GM12878 (cell line): ENCODE data around the gene NR2F2. TPM values are rescaled to one million over a fixed set of nuclear protein-coding genes. Genes with fewer than 3 reads are reported as not detected.
A peak's percentile ranks its signal among the peaks of the same experiment; 100 is the strongest.

Source experiments
- ATF2 ChIP-seq: IDR thresholded peaks from 2 replicates; pipeline ENCODE4 v1.6.1; 2012; ENCODE audit warnings: low read length, inconsistent platforms
- BRCA1 ChIP-seq: IDR thresholded peaks from 2 replicates; pipeline ENCODE4 v1.6.1; 2011; ENCODE audit warnings: low read depth, low read length, improper control_type of control experiment
- CBFB ChIP-seq: IDR thresholded peaks from 2 replicates; pipeline ENCODE4 v1.6.1; 2016; ENCODE audit warnings: antibody characterized with exemption, low read depth
- CBX5 ChIP-seq: sonication (generic); IDR thresholded peaks from 2 replicates; pipeline ENCODE4 v1.6.1; 2016; ENCODE audit warnings: low read depth, moderate library complexity, mild to moderate bottlenecking, inconsistent platforms
- CHD2 ChIP-seq: IDR thresholded peaks from 2 replicates; pipeline ENCODE4 v1.6.1; 2011; ENCODE audit warnings: low read depth, low read length, improper control_type of control experiment, borderline replicate concordance
- IKZF2 ChIP-seq, 2 experiments: fragments of 450-650 bp; IDR thresholded peaks; 2 replicates each; pipeline ENCODE4 v1.6.1; 2017; ENCODE audit warnings: mild to moderate bottlenecking in 2 of 2, moderate library complexity in 2 of 2
- KLF5 ChIP-seq: fragments of 450-650 bp; IDR thresholded peaks from 2 replicates; pipeline ENCODE4 v1.6.1; 2014; ENCODE audit warnings: mild to moderate bottlenecking; ENCODE audit not compliant: partially characterized antibody
- NFIC ChIP-seq: IDR thresholded peaks from 2 replicates; pipeline ENCODE4 v1.6.1; 2012; ENCODE audit warnings: low read depth, mild to moderate bottlenecking, inconsistent platforms, low read length, moderate library complexity
- NFXL1 ChIP-seq: fragments of 450-650 bp; IDR thresholded peaks from 2 replicates; pipeline ENCODE4 v1.6.1; 2017; ENCODE audit warnings: antibody characterized with exemption, mild to moderate bottlenecking, borderline replicate concordance
- SIN3A ChIP-seq: IDR thresholded peaks from 2 replicates; pipeline ENCODE4 v1.6.1; 2012; ENCODE audit warnings: low read depth, low read length, improper control_type of control experiment
- SMAD5 ChIP-seq: IDR thresholded peaks from 2 replicates; pipeline ENCODE4 v1.6.1; 2016; ENCODE audit warnings: antibody characterized with exemption, low read depth
- ZBED1 ChIP-seq: IDR thresholded peaks from 2 replicates; pipeline ENCODE4 v1.6.1; 2016; ENCODE audit warnings: borderline replicate concordance
- ZBTB40 ChIP-seq: fragments of 450-650 bp; IDR thresholded peaks from 2 replicates; pipeline ENCODE4 v1.6.1; 2016; ENCODE audit warnings: mild to moderate bottlenecking, moderate library complexity, borderline replicate concordance
- ZNF622 ChIP-seq: fragments of 450-650 bp; IDR thresholded peaks from 2 replicates; pipeline ENCODE4 v1.6.1; 2017; ENCODE audit warnings: mild to moderate bottlenecking, inconsistent platforms
- polyA plus RNA-seq, 11 experiments: library from polyadenylated mRNA; depleted of rRNA in 4 of 11; unstranded in 6 of 11; stranded (reverse) in 5 of 11; fragments of >200 nt; fragmentation: Nextera tagmentation in 4 of 11; fragmentation: Illumina TruSeq in 1 of 11; extraction: Ambion mirVana in 4 of 11; extraction: Trizol in 1 of 11; gene quantifications; 1 replicate in 1 of 11; 2 replicates in 10 of 11; pipeline versions ENCODE4 v1.2.1 to v1.2.3, GENCODE V29; 2011 to 2016; ENCODE audit warnings: inconsistent platforms in 2 of 11, missing spikeins in 2 of 11, low read depth in 1 of 11
- total RNA-seq, 4 experiments: library from RNA; depleted of rRNA in 3 of 4; stranded (reverse); fragments of >200 nt in 3 of 4; fragmentation: Illumina TruSeq in 1 of 4; extraction: Trizol in 1 of 4; gene quantifications; 2 replicates each; pipeline versions ENCODE4 v1.2.1 to v1.2.3, GENCODE V29; 2013 to 2021
- TF ChIP-seq, protein P1 (sequence below): fragments of 450-650 bp; IDR thresholded peaks from 2 replicates; pipeline ENCODE4 v1.6.1; 2017; ENCODE audit warnings: mild to moderate bottlenecking, moderate library complexity
- TF ChIP-seq, protein P2 (sequence below): fragments of 450-650 bp; IDR thresholded peaks from 2 replicates; pipeline ENCODE4 v1.6.1; 2016; ENCODE audit warnings: mild to moderate bottlenecking
- TF ChIP-seq, protein P3 (sequence below): IDR thresholded peaks from 2 replicates; pipeline ENCODE4 v1.6.1; 2012; ENCODE audit warnings: low read depth, low read length, improper control_type of control experiment

NR2F2 gene
- total and polyA plus RNA-seq, 10 of the 15 experiments (the other 5 are each of a cell fraction or from before 2014, with no cell fraction given) = 1.1 to 10.1 (median 3.2) TPM

- TF ChIP-seq ZBTB40 = peak; percentile 35; the same call in 1 of the 2 replicates
- TF ChIP-seq CBX5 = no peak
- TF ChIP-seq CBFB = no peak
- TF ChIP-seq, protein P1, sequence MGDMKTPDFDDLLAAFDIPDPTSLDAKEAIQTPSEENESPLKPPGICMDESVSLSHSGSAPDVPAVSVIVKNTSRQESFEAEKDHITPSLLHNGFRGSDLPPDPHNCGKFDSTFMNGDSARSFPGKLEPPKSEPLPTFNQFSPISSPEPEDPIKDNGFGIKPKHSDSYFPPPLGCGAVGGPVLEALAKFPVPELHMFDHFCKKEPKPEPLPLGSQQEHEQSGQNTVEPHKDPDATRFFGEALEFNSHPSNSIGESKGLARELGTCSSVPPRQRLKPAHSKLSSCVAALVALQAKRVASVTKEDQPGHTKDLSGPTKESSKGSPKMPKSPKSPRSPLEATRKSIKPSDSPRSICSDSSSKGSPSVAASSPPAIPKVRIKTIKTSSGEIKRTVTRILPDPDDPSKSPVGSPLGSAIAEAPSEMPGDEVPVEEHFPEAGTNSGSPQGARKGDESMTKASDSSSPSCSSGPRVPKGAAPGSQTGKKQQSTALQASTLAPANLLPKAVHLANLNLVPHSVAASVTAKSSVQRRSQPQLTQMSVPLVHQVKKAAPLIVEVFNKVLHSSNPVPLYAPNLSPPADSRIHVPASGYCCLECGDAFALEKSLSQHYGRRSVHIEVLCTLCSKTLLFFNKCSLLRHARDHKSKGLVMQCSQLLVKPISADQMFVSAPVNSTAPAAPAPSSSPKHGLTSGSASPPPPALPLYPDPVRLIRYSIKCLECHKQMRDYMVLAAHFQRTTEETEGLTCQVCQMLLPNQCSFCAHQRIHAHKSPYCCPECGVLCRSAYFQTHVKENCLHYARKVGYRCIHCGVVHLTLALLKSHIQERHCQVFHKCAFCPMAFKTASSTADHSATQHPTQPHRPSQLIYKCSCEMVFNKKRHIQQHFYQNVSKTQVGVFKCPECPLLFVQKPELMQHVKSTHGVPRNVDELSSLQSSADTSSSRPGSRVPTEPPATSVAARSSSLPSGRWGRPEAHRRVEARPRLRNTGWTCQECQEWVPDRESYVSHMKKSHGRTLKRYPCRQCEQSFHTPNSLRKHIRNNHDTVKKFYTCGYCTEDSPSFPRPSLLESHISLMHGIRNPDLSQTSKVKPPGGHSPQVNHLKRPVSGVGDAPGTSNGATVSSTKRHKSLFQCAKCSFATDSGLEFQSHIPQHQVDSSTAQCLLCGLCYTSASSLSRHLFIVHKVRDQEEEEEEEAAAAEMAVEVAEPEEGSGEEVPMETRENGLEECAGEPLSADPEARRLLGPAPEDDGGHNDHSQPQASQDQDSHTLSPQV = 0 out of 2 replicates have a peak, but pooled peaks have one; percentile 62
- no peak for TF ChIP-seq CHD2
- no peak for TF ChIP-seq NFXL1
- TF ChIP-seq, protein P2, sequence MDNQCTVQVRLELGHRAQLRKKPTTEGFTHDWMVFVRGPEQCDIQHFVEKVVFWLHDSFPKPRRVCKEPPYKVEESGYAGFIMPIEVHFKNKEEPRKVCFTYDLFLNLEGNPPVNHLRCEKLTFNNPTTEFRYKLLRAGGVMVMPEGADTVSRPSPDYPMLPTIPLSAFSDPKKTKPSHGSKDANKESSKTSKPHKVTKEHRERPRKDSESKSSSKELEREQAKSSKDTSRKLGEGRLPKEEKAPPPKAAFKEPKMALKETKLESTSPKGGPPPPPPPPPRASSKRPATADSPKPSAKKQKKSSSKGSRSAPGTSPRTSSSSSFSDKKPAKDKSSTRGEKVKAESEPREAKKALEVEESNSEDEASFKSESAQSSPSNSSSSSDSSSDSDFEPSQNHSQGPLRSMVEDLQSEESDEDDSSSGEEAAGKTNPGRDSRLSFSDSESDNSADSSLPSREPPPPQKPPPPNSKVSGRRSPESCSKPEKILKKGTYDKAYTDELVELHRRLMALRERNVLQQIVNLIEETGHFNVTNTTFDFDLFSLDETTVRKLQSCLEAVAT = no peak
- no peak for TF ChIP-seq ATF2
- 0 out of 4 replicates have a peak, but pooled peaks of 1 of the 2 experiments have one; percentile 26 for TF ChIP-seq IKZF2 (IDR thresholded peaks at IDR 0.05)
- TF ChIP-seq KLF5 = no peak
- TF ChIP-seq SIN3A = no peak
- TF ChIP-seq, protein P3, sequence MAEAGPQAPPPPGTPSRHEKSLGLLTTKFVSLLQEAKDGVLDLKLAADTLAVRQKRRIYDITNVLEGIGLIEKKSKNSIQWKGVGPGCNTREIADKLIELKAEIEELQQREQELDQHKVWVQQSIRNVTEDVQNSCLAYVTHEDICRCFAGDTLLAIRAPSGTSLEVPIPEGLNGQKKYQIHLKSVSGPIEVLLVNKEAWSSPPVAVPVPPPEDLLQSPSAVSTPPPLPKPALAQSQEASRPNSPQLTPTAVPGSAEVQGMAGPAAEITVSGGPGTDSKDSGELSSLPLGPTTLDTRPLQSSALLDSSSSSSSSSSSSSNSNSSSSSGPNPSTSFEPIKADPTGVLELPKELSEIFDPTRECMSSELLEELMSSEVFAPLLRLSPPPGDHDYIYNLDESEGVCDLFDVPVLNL = no peak
- no peak for TF ChIP-seq BRCA1
- TF ChIP-seq ZNF622 = no peak
- no peak for TF ChIP-seq ZBED1
- no peak for TF ChIP-seq NFIC
- TF ChIP-seq SMAD5 = no peak
Measured at GRCh38 chr15:96345560-96346399, 15.3 kb downstream of the NR2F2 start (continued).
